HG02981 (cell line): ENCODE results near the gene DLK1.

Experiments used
- ATAC-seq: cut with Tn5 transposase; IDR thresholded peaks from one replicate; pipeline ENCODE4 v1.9.1; 2021; ENCODE audit warnings: mild to moderate bottlenecking, moderate library complexity; ENCODE audit not compliant: unreplicated experiment

DLK1 gene

DNA sequence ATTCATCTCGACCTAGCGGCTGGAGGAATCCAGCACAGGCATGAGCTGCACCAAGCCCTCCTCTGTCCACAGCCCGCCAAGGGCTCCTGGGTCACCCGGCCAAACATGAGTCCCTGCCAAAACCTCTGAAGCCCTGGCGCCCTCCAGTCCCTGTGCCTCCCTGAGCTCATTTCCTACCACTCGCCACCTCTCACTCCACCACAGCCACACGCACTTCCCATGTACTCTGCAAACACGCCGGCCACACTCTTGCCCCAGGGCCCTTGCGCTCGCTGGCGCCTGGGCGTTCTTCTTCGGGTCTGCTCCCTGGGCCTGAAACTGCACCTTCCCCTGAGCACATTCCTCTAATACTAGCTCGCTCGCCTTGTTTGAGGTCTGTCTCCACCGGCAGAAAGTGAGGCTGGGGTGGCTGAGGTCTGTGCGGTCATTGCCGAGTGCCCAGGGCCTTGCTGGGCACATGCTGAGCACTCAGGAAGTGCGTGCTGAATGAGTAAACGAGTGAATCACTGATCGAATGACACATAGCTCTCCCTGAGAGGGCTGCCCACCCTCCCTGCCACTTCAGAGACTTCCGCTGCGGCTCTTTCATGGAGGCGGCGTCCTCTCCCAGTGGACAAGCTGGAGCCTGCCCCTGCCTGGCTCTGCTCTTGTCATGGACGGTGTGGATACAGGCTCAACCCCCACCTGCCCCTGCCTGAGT, 33.7 kb upstream of the DLK1 start:
- no peak for ATAC-seq

GRCh38 chr14:100693877-100694578, 32.7 kb upstream of the DLK1 start:
- no peak for ATAC-seq

- ATAC-seq, result no peak
Measured at GRCh38 chr14:100694579-100695422, 31.9 kb upstream of the DLK1 start.

- no peak for ATAC-seq
Measured at GRCh38 chr14:100695423-100695738, 31.3 kb upstream of the DLK1 start.

- no peak for ATAC-seq
Measured at GRCh38 chr14:100696008-100696407, 30.7 kb upstream of the DLK1 start.

DNA sequence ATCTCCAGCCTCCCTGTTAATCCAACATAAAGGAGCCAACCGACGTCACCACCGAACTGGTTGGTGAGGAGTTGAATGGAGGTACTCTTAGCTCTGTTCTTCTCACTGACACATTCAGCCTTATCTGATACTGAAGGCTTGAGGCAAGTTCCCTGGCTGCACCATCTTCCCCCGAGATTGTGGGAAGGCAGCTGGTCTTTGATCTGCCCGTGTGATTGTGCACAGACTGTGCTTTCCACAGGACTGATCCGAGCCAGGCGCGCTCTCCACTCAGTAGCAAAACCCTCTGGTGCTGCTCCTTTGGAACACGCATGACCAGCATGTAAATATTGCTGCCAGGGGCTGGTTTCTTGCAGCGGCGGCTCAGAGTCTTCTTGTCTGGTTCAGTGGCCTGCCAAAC, 30.1 kb upstream of the DLK1 start:
- ATAC-seq, result no peak

GRCh38 chr14:100698066-100698465, 28.6 kb upstream of the DLK1 start:
- ATAC-seq, result no peak

DNA sequence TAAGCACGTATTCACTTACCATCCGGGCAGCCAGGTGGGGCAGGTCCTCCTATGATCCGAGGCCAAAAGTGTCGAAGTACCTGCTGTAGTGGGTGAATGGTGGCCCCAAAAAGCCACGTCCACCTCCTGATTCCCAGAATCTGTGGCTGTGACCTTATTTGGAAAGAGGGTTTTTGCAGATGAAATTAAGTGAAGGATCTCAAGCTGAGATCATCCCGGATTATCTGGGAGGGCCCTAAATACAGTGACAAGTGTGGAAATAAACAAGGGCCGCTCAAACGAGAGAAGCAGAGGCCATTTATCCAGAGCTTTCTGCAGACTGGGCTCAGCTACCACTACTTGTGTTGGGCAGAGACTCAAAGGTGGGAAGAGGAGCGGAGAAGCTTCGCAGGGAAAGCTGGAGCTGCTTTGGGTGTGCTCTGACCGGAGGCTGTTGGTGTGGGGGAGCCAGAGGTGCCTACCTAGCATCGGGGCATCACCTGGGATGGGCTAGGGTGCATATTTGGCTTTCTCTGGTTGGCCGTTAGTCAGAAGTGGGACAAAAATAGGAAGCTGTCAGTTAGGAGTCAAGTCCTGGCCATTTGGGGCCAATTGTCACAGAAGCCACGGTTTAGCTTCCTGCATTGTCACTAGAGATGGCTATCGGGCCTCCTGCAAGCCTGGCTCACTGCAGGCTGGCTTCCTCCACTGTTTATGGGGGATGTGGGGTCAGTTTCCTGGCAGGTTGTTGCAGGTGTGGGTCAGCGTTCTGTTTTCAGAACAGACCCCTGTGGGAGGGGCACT, 27.8 kb upstream of the DLK1 start:
- ATAC-seq, result no peak

- ATAC-seq, result no peak
Measured at GRCh38 chr14:100701314-100701713, 25.4 kb upstream of the DLK1 start.

GRCh38 chr14:100702590-100702989, 24.1 kb upstream of the DLK1 start:
- no peak for ATAC-seq

DNA sequence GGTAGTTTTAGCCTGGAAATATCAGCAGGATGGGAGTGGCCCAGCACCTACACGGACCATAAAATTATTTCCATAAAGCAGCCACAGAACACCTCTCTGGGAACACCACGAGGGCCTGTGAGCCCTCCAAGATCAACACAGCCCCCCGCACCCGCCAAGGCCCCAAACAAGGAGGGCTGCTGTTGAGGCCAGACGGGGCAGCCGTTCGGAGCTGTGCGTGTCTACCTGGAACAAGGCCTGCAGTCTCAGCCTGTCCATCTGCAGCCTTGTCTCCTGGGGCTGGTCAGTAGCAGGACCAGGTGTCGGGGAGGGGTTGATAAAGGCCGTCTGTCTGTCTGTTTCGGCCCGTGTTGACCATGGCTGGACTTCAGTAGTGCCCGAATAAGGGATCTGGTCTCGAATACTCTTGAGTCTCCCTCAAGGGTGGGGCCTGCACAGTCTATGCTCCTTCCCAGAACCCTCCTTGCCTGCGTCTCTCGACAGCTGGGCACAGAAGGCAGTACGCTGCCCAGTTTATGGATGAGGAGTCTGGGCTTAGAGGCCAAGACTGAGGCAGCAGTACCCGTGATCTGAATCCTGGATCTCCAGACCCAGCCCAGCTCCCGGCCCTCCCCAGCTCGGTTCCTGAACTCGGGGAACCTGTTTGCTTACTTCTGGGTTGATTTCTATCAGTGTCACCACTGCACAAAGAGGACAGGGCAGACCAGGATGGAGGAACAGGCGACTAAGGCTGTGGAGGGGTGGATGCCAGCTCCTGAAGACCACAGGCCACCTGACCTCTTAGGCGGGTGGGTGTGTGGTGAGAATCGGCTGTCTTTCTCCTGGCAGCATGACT, 23.1 kb upstream of the DLK1 start:
- no peak for ATAC-seq

DNA sequence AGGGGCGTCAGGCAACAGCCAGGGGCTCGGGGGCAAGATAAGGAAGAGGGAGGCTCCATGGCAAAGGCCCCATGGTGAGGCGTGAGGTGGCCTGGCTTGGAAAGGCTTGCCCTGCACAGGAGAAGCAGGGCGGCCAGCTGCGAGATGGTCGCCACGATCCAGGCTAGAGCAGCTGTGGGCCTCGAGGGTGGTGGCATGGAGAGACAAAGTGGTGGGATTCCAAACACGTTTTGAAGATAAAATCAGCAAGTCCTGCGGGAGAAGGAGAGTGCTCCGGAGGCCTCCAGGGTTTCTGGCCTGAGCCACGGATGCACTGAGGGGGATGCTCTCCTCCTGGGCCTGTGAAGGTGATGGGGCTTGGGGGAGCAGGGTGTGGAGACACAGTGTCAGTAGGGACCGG, 20.5 kb upstream of the DLK1 start:
- no peak for ATAC-seq

GRCh38 chr14:100706860-100707259, 19.8 kb upstream of the DLK1 start:
- ATAC-seq, result no peak

DNA sequence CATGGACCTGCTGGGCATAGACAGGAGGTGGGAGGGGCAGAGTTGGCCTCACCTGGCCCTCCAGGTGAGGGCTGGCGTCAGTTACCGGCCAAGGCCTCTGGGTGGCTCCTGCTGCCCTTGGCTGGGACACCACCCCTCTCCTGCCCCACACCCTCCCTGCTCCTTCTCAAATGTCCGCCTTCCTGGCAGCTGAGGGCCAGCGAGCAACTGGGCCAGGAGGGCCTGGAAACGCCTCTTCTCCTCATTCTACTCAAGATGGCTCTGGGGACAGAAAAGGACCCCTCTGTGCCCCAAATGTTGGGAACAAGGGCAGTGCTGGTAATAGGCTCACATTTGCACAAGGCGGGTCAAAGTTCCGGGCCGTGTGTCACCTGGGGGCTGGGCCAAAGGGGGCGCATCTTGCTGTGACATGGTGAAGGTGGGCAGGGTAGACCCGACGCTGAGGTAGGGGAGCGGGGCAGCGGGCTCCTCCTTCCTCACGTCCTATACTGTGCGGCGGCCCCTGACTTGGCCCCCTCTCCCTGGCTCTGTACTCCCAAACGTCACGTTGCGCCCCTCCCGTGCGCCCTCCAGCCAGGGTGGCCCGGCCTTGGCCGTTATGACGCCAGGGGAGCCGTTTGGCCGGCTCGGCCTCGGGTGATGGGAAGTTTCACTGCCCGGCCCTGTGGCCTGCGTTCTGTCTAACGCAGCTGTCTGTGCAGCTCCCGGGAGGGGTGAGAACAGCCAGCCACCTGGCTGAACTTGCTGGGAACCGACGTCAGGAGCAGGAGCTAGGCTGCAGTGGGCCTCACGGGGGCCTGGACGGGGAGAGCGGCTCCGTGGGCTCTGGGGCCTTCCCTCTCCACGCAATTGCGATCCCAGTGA, 18.0 kb upstream of the DLK1 start:
- ATAC-seq, result no peak

DNA sequence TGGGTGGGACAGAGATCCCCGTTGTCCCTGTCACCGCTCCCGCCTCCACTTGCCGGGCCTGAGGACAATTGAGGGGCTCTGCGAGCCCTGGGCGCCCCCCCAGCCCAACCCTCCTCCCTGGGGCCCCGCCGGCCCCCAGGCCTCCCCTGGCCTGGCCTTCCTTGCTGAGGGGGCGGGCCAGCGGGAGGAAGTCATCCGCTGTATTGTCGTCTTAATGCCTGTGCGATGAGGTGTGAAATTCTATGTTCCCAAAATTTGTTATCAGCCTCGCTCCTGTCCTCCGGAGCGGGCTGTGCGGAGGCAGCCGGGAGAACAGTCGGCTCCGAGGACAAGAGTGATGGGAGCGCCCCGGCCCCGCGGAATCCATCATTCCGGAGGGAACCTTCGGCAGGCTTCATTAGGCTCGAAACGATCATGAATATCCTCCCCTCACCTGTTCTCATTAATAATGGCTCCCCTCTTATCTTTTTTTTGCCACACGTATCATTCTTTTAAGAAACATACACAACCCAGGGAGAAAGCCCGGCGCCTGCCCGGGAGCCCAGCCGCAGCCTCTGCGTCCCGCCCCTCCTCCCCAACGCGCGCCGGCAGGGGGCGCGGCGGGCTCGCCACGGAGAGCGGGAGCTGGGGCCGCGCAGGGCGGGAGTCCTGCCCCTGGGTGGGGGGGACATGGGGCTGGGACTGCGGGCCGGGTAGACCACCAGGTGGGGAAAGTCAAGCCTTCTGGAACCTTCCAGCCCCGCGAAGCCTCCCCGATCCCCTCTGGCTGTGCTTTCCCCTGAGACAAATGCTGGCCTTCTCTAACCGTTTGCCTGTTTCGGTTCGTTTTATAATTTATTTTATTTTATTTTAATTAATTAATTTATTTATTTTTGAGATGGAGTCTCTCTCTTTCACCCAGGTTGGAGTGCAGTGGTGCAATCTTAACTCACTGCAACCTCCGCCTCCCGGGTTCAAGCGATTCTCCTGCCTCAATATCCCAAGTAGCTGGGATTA, 17.1 kb upstream of the DLK1 start:
- ATAC-seq, result no peak

DNA sequence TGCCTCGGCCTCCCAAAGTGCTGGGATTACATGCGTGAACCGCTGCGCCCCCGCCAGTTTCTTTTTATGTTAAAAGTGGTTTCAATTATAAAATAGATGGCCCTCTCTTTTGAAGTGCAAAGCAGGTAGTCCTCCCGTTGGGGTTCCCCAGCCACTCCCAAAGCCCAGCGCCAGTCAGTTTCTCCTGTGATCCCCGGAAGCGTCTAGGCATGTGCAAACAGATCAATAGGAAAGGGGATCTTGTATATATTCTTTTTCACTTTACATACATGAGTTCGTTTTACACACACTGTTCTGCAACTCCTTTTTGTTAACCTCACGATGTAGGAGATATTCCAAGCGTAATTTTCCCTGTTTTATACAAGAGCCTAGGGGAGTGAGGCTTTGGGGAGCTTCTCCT, 16.3 kb upstream of the DLK1 start:
- no peak for ATAC-seq

DNA sequence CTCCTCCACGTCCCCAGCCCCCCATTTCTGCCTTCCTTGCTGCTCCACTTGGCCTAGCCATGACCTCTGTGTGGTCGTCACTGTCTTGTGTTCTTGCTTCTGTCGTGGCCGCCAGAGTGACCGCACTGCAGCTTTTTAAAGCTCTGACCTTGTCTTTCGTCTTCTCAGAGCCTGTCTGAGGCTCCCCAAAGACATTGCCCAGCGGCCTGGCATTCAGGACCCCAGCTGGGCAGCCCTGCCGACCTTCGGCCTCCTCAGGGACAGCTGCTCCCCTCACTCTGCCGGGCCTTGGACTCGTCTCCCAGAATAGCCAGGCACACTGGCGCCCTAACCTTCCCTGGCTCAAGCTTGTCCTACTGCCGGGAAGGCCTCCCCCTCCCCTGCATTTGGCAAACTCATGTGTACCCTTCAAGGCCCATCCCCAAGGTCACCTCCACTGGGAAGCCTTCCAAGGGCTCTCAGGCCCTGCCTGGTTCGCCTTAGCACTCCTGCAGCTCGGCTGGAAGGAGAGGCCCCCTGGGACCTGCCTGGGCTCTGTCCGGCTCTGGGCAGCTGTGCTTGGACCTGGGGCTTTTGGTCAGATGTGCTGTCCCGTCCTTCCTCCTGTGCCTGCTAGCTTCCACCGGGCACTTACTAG, 15.7 kb upstream of the DLK1 start:
- ATAC-seq, result no peak

- no peak for ATAC-seq
Measured at GRCh38 chr14:100711493-100711892, 15.2 kb upstream of the DLK1 start.
